ENCODE data around the gene NUPR2. TPM values are rescaled to one million over a fixed set of nuclear protein-coding genes. Genes with fewer than 3 reads are reported as not detected.
"Not testable (repeated sequence)": the region's sequence is repeated elsewhere in the genome, so short reads cannot be mapped to it uniquely, and the experiment has no call there.

NUPR2 gene
- total and polyA plus RNA-seq, 2 experiments from 2014 or later, result not detected

DNA sequence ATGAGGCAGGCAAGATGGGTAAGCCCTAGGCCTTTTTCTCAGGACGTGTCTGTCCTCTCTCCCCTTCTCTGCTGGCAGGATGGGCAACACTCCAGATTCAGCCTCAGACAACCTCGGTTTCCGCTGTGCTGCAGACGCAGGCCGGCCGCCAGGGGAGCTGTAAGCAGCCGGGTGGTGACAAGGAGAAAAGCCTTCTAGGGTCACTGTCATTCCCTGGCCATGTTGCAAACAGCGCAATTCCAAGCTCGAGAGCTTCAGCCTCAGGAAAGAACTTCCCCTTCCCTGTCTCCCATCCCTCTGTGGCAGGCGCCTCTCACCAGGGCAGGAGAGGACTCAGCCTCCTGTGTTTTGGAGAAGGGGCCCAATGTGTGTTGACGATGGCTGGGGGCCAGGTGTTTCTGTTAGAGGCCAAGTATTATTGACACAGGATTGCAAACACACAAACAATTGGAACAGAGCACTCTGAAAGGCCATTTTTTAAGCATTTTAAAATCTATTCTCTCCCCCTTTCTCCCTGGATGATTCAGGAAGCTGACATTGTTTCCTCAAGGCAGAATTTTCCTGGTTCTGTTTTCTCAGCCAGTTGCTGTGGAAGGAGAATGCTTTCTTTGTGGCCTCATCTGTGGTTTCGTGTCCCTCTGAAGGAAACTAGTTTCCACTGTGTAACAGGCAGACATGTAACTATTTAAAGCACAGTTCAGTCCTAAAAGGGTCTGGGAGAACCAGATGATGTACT, 36.6 kb downstream of the NUPR2 start:
- H3K4me1 ChIP-seq (ENCODE audit: low read depth), result no peaks in the 10 kb centered on the region

DNA sequence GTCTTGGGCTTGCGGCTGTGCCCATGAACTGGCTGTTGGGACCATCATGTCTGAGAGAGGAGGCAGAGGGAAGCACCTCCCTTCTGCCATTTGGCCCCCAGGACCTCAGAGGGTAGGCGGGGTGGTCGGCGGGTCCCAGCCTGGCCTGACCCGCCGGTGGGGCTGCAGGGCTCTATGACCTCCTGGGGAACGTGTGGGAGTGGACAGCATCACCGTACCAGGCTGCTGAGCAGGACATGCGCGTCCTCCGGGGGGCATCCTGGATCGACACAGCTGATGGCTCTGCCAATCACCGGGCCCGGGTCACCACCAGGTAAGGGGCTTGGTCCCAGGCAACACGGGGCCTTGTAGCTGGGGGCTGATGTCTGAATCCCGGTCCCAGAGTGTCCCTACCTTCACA, 38.0 kb downstream of the NUPR2 start:
- no peak overlapping the region for H3K27ac ChIP-seq
- H3K4me1 ChIP-seq (ENCODE audit: low read depth), result no peaks in the 10 kb centered on the region
- no peak for DNase-seq (ENCODE audit: low read depth in 1 of 2, low spot score in 1 of 2)
- no peak overlapping the region for H3K4me3 ChIP-seq
- H3K36me3 ChIP-seq, result no peaks in the 10 kb centered on the region
- H3K27me3 ChIP-seq, result no peaks in the 10 kb centered on the region
- TF ChIP-seq, protein P1, sequence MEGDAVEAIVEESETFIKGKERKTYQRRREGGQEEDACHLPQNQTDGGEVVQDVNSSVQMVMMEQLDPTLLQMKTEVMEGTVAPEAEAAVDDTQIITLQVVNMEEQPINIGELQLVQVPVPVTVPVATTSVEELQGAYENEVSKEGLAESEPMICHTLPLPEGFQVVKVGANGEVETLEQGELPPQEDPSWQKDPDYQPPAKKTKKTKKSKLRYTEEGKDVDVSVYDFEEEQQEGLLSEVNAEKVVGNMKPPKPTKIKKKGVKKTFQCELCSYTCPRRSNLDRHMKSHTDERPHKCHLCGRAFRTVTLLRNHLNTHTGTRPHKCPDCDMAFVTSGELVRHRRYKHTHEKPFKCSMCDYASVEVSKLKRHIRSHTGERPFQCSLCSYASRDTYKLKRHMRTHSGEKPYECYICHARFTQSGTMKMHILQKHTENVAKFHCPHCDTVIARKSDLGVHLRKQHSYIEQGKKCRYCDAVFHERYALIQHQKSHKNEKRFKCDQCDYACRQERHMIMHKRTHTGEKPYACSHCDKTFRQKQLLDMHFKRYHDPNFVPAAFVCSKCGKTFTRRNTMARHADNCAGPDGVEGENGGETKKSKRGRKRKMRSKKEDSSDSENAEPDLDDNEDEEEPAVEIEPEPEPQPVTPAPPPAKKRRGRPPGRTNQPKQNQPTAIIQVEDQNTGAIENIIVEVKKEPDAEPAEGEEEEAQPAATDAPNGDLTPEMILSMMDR (IDR thresholded peaks at IDR 0.05; ENCODE audit: low read depth, low read length), result no peak
- H3K9me3 ChIP-seq (ENCODE audit: low read depth), result no peaks in the 10 kb centered on the region

More for the DNA sequence above, 36.6 kb downstream of the NUPR2 start:
- H3K27ac ChIP-seq, result peak overlapping the region; percentile 15
- no peaks in the 10 kb centered on the region for H3K27me3 ChIP-seq
- H3K4me3 ChIP-seq, result no peak overlapping the region
- H3K36me3 ChIP-seq, result no peaks in the 10 kb centered on the region
- no peaks in the 10 kb centered on the region for H3K9me3 ChIP-seq (ENCODE audit: low read depth)
- DNase-seq (ENCODE audit: low read depth in 1 of 2, low spot score in 1 of 2), result peak; percentile 30 to 83
- TF ChIP-seq, protein P1 (IDR thresholded peaks at IDR 0.05; ENCODE audit: low read depth, low read length), result peak; percentile 80

DNA sequence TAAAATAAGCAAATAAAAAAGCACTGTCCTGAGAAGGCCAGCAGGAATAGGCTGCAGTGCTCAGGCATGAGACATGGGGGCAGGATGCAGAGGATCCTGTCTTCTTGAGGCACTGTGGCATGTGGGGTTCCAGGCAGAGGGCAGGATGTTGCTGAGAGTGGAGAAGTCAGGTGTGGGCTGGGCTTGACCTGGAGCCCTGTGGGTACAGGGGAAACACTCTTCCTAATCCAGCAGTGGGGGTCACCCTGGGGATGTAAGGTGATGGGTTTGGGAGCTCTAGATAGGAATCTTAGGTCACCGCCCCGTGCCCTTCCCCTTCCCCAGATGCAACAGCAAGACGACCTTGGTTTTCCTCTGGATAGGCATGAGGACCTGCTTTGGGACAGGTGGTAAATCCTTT, 38.5 kb downstream of the NUPR2 start:
- no peak overlapping the region for H3K4me3 ChIP-seq
- no peaks in the 10 kb centered on the region for H3K36me3 ChIP-seq
- H3K27ac ChIP-seq, result no peak overlapping the region
- H3K9me3 ChIP-seq (ENCODE audit: low read depth), result no peaks in the 10 kb centered on the region
- no peaks in the 10 kb centered on the region for H3K27me3 ChIP-seq
- TF ChIP-seq, protein P1 (IDR thresholded peaks at IDR 0.05; ENCODE audit: low read depth, low read length), result no peak
- DNase-seq (ENCODE audit: low read depth in 1 of 2, low spot score in 1 of 2), result no peak
- H3K4me1 ChIP-seq (ENCODE audit: low read depth), result no peaks in the 10 kb centered on the region

DNA sequence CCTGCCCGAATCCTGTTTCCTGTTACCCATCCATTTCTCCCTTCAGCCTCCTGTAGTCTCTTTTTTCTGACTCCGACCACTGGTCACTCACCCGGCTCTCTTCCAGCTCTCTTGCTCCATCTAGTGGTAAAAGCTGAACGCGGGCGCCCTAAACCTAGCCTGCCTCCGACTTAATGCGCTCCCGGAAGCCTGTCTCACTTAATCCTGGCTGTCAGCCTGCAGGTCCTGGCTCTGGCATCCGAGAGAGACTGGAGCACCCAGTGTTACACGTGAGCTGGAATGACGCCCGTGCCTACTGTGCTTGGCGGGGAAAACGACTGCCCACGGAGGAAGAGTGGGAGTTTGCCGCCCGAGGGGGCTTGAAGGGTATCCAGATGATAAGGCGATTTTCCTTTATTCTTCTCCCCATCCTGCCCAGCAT, 41.8 kb downstream of the NUPR2 start:
- H3K27ac ChIP-seq, result no peak overlapping the region
- TF ChIP-seq, protein P1 (IDR thresholded peaks at IDR 0.05; ENCODE audit: low read depth, low read length), result peak; percentile 97
- no peak overlapping the region for H3K4me3 ChIP-seq

DNA sequence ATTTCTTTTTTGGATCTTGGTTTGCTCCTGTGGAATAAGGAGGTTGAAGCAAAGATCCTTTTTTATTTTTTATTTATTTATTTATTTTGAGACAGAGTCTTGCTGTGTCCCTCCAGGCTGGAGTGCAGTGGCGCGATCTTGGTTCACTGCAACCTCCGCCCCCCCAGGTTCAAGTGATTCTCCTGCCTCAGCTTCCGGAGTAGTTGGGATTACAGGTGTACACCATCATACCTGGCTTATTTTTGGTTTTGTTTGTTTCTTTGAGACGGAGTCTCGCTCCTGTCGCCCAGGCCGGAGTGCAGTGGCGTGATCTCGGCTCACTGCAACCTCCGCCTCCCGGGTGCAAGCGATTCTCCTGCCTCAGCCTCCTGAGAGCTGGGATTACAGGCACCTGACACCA, 49.8 kb downstream of the NUPR2 start:
- not testable (repeated sequence) for H3K27me3 ChIP-seq; H3K4me3 ChIP-seq; H3K9me3 ChIP-seq (ENCODE audit: low read depth); H3K4me1 ChIP-seq (ENCODE audit: low read depth); DNase-seq (ENCODE audit: low read depth in 1 of 2, low spot score in 1 of 2)
- Histone ChIP-seq H3K36me3 (peaks cover 26% of the 10 kb centered on the region), H3K27ac (peak overlapping the region; percentile 13)

More for the DNA sequence above, 41.8 kb downstream of the NUPR2 start:
- peaks cover 3% of the 10 kb centered on the region for H3K36me3 ChIP-seq
- H3K9me3 ChIP-seq (ENCODE audit: low read depth), result no peaks in the 10 kb centered on the region
- H3K4me1 ChIP-seq (ENCODE audit: low read depth), result no peaks in the 10 kb centered on the region
- H3K27me3 ChIP-seq, result no peaks in the 10 kb centered on the region
- peak; percentile 84 to 88 for DNase-seq (ENCODE audit: low read depth in 1 of 2, low spot score in 1 of 2)

Other genes with a start within 250 kb of the NUPR2 start
- gene ZNF713, start 229.0 kb downstream of the NUPR2 start, total RNA-seq, result 5.1 and 5.7 TPM in 2 replicates
- 4.1 and 7.5 TPM in 2 replicates for gene ZNF713, start 229.0 kb downstream of the NUPR2 start, polyA plus RNA-seq
- 7.8 and 11.7 TPM in 2 replicates for gene MRPS17, start 164.5 kb downstream of the NUPR2 start, total RNA-seq
- 34.4 and 35.7 TPM in 2 replicates for gene MRPS17, start 164.5 kb downstream of the NUPR2 start, polyA plus RNA-seq
- 97.7 and 123 TPM in 2 replicates for gene NIPSNAP2, start 151.8 kb downstream of the NUPR2 start, total RNA-seq
- gene NIPSNAP2, start 151.8 kb downstream of the NUPR2 start, polyA plus RNA-seq, result 197 and 207 TPM in 2 replicates
- 64.8 and 92.7 TPM in 2 replicates for gene PSPH, start 65.0 kb downstream of the NUPR2 start, total RNA-seq
- 37.7 and 49.0 TPM in 2 replicates for gene PSPH, start 65.0 kb downstream of the NUPR2 start, polyA plus RNA-seq
- gene CCT6A, start 64.7 kb downstream of the NUPR2 start, total RNA-seq, result 99.0 and 105 TPM in 2 replicates
- 144 and 167 TPM in 2 replicates for gene CCT6A, start 64.7 kb downstream of the NUPR2 start, polyA plus RNA-seq
- gene SUMF2, start 52.1 kb downstream of the NUPR2 start, total RNA-seq, result 60.9 and 108 TPM in 2 replicates
- gene SUMF2, start 52.1 kb downstream of the NUPR2 start, polyA plus RNA-seq, result 49.5 and 77.2 TPM in 2 replicates
- gene PHKG1, start 23.5 kb downstream of the NUPR2 start, total RNA-seq, result 0.21 and 0.81 TPM in 2 replicates
- gene PHKG1, start 23.5 kb downstream of the NUPR2 start, polyA plus RNA-seq, result 0.44 and 0.72 TPM in 2 replicates
- 393 and 511 TPM in 2 replicates for gene CHCHD2, start 9.9 kb downstream of the NUPR2 start, total RNA-seq
- 468 and 556 TPM in 2 replicates for gene CHCHD2, start 9.9 kb downstream of the NUPR2 start, polyA plus RNA-seq